GM21825 (cell line): ENCODE results near the gene TBL2.
"Not testable (repeated sequence)": the region's sequence is repeated elsewhere in the genome, so short reads cannot be mapped to it uniquely, and the experiment has no call there.

Experiments
- ATAC-seq: cut with Tn5 transposase; IDR thresholded peaks from one replicate; pipeline ENCODE4 v1.9.1; 2021; ENCODE audit warnings: mild to moderate bottlenecking, moderate library complexity; ENCODE audit not compliant: unreplicated experiment

Gene TBL2

GRCh38 chr7:73578342-73579128 lies at the start of gene TBL2:
TBL2 (minus strand) TSS chr7:73578579; CDS start chr7:73578549, 30 bp downstream.
- peak; percentile 91 for ATAC-seq

- no peak for ATAC-seq
These were observed 48.4 kb upstream of the TBL2 start for GRCh38 chr7:73626814-73627213.

- ATAC-seq = no peak
These were observed 46.9 kb upstream of the TBL2 start for GRCh38 chr7:73625276-73625675.

GRCh38 chr7:73624669-73625001 lies 46.3 kb upstream of the TBL2 start:
- no peak for ATAC-seq

GRCh38 chr7:73623798-73624668 lies 45.7 kb upstream of the TBL2 start, which contains the start of gene MLXIPL:
MLXIPL (minus strand) TSS chr7:73624522; CDS start chr7:73624492, 30 bp downstream.
- ATAC-seq = no peak

- no peak for ATAC-seq
These were observed 44.8 kb upstream of the TBL2 start for GRCh38 chr7:73622909-73623797.

GRCh38 chr7:73622527-73622908 lies 44.1 kb upstream of the TBL2 start:
- ATAC-seq = no peak

GRCh38 chr7:73621168-73622063 lies 43.0 kb upstream of the TBL2 start:
- ATAC-seq = no peak

- not testable (repeated sequence) for ATAC-seq
These were observed 41.0 kb upstream of the TBL2 start for GRCh38 chr7:73619394-73619793.

GRCh38 chr7:73618538-73618937 lies 40.2 kb upstream of the TBL2 start:
- no peak for ATAC-seq

- not testable (repeated sequence) for ATAC-seq
These were observed 39.1 kb upstream of the TBL2 start for GRCh38 chr7:73617520-73617919.

- no peak for ATAC-seq
These were observed 37.5 kb upstream of the TBL2 start for GRCh38 chr7:73615886-73616285.

GRCh38 chr7:73614937-73615336 lies 36.6 kb upstream of the TBL2 start:
- ATAC-seq = not testable (repeated sequence)

GRCh38 chr7:73613954-73614735 lies 35.8 kb upstream of the TBL2 start:
- ATAC-seq = no peak

GRCh38 chr7:73612598-73613269 lies 34.4 kb upstream of the TBL2 start:
- no peak for ATAC-seq

- no peak for ATAC-seq
These were observed 32.7 kb upstream of the TBL2 start for GRCh38 chr7:73611017-73611555.

- no peak for ATAC-seq
These were observed 31.7 kb upstream of the TBL2 start for GRCh38 chr7:73610105-73610504.

GRCh38 chr7:73607692-73607983 lies 29.3 kb upstream of the TBL2 start:
- not testable (repeated sequence) for ATAC-seq
